Measurements from ENCODE around the gene PCYOX1L. TPM values are rescaled to one million over a fixed set of nuclear protein-coding genes. Genes with fewer than 3 reads are reported as not detected.

The PCYOX1L gene
- total and polyA plus RNA-seq, 9 of the 15 experiments (the other 6 are each of a cell fraction or from before 2014, with no cell fraction given): 2.3 to 17.9 (median 6.0) TPM

- TF ChIP-seq NFXL1 (CRISPR knock-in tag; IDR thresholded peaks at IDR 0.05) (no peak), GTF3C2 (IDR thresholded peaks at IDR 0.05; ENCODE audit: borderline replicate concordance, extremely low read depth, insufficient read length) (no peak), TEAD1 (CRISPR knock-in tag; IDR thresholded peaks at IDR 0.05) (peak in 1 of 2 experiments; percentile 52; a peak in 2 of 4 replicates), CHD4 (IDR thresholded peaks at IDR 0.05; ENCODE audit: insufficient read depth, insufficient replicate concordance, low read depth, low read length, poor library complexity, severe bottlenecking) (no peak), TFAM (CRISPR knock-in tag; conservative IDR thresholded peaks at IDR 0.05) (no peak), ELF1 (tag; IDR thresholded peaks at IDR 0.05) (peak; percentile 97), SRSF1 (IDR thresholded peaks at IDR 0.05; ENCODE audit: low read depth, low read length) (no peak), ETS1 (conservative IDR thresholded peaks at IDR 0.05; ENCODE audit: control insufficient read depth, low read depth, low read length) (0 out of 2 replicates have a peak, but pooled peaks have one; percentile 47), CCAR2 (IDR thresholded peaks at IDR 0.05; ENCODE audit: low read depth, low read length) (no peak), PTRF (tag; IDR thresholded peaks at IDR 0.05) (no peak), THAP12 (CRISPR knock-in tag; IDR thresholded peaks at IDR 0.05) (0 out of 2 replicates have a peak, but pooled peaks have one; percentile 34), MAZ (CRISPR knock-in tag; conservative IDR thresholded peaks at IDR 0.05 in 1 of 2, IDR thresholded peaks at IDR 0.05 in 1 of 2) (peak in 1 of 2 experiments; percentile 76; a peak in 3 of 4 replicates), CC2D1A (IDR thresholded peaks at IDR 0.05) (peak; percentile 26; the same call in 1 of the 2 replicates), HLTF (IDR thresholded peaks at IDR 0.05) (no peak), CBFA2T3 (IDR thresholded peaks at IDR 0.05) (no peak), EP300 (IDR thresholded peaks at IDR 0.05; ENCODE audit: low read length) (no peak), CREM (IDR thresholded peaks at IDR 0.05; ENCODE audit: low read depth) (peak; percentile 61; the same call in 1 of the 2 replicates), HNRNPLL (IDR thresholded peaks at IDR 0.05; ENCODE audit: low read depth, low read length, poor library complexity, severe bottlenecking) (peak; percentile 40), NFE2 (IDR thresholded peaks at IDR 0.05; ENCODE audit: low read depth) (no peak)
- TF ChIP-seq, protein P1, sequence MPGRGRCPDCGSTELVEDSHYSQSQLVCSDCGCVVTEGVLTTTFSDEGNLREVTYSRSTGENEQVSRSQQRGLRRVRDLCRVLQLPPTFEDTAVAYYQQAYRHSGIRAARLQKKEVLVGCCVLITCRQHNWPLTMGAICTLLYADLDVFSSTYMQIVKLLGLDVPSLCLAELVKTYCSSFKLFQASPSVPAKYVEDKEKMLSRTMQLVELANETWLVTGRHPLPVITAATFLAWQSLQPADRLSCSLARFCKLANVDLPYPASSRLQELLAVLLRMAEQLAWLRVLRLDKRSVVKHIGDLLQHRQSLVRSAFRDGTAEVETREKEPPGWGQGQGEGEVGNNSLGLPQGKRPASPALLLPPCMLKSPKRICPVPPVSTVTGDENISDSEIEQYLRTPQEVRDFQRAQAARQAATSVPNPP (IDR thresholded peaks at IDR 0.05; ENCODE audit: borderline replicate concordance, insufficient read depth, insufficient read length): no peak
Observed at GRCh38 chr5:149345147-149345891, 12.5 kb upstream of the PCYOX1L start, which contains the start of gene GRPEL2 (continued).

All from K562 (cell line).